ENCODE data around the gene ELK3.

DNA sequence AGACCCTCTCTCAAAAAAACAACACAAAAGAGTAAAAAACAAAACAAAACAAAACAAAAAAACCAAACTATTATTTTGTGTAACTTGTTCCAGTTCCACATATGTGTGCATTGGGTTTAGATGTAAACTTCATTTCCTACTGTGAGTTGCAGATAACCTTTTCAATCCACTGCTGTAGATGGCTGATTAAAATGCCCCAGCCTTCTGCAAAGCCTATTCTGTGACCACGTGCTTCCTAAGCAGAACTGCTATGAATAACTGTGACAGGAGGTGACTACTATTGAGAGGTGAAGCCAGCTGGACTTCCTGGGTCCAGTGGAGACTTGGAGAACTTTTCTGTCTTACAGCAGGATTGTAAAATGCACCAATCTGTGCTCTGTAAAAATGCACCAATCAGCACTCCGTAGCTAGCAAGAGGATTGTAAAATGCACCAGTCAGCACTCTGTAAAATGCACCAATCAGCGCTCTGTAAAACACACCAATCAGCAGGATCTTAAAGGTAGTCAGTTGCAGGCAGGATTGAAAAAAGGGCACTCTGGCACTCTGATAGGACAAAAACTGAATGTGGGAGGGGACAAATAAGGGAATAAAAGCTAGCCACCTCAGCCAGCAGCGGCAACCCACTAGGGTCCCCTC is 10.3 kb upstream of the ELK3 start:
- TF ChIP-seq TAF1 (IDR thresholded peaks at IDR 0.05; ENCODE audit: borderline replicate concordance, low read depth, low read length) = no peak
- TF ChIP-seq EP300 (IDR thresholded peaks at IDR 0.05; ENCODE audit: borderline replicate concordance in 1 of 2, low read depth in 1 of 2, low read length in 1 of 2) = no peak
- no peak for TF ChIP-seq POLR2AphosphoS5 (IDR thresholded peaks at IDR 0.05; ENCODE audit: low read depth, low read length)
- no peak for TF ChIP-seq MXI1 (IDR thresholded peaks at IDR 0.05; ENCODE audit: low read depth, low read length)
- TF ChIP-seq, protein P1, sequence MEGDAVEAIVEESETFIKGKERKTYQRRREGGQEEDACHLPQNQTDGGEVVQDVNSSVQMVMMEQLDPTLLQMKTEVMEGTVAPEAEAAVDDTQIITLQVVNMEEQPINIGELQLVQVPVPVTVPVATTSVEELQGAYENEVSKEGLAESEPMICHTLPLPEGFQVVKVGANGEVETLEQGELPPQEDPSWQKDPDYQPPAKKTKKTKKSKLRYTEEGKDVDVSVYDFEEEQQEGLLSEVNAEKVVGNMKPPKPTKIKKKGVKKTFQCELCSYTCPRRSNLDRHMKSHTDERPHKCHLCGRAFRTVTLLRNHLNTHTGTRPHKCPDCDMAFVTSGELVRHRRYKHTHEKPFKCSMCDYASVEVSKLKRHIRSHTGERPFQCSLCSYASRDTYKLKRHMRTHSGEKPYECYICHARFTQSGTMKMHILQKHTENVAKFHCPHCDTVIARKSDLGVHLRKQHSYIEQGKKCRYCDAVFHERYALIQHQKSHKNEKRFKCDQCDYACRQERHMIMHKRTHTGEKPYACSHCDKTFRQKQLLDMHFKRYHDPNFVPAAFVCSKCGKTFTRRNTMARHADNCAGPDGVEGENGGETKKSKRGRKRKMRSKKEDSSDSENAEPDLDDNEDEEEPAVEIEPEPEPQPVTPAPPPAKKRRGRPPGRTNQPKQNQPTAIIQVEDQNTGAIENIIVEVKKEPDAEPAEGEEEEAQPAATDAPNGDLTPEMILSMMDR (IDR thresholded peaks at IDR 0.05) = no peak
- TF ChIP-seq FOSL2 (IDR thresholded peaks at IDR 0.05; ENCODE audit: borderline replicate concordance, low read depth) = no peak
- TF ChIP-seq, protein P2, sequence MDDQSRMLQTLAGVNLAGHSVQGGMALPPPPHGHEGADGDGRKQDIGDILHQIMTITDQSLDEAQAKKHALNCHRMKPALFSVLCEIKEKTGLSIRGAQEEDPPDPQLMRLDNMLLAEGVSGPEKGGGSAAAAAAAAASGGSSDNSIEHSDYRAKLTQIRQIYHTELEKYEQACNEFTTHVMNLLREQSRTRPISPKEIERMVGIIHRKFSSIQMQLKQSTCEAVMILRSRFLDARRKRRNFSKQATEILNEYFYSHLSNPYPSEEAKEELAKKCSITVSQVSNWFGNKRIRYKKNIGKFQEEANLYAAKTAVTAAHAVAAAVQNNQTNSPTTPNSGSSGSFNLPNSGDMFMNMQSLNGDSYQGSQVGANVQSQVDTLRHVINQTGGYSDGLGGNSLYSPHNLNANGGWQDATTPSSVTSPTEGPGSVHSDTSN (IDR thresholded peaks at IDR 0.05) = no peak
- no peak for TF ChIP-seq NRF1 (IDR thresholded peaks at IDR 0.05; ENCODE audit: low read depth, low read length)
- no peak for TF ChIP-seq FOXM1 (IDR thresholded peaks at IDR 0.05; ENCODE audit: low read depth)
- TF ChIP-seq, protein P3, sequence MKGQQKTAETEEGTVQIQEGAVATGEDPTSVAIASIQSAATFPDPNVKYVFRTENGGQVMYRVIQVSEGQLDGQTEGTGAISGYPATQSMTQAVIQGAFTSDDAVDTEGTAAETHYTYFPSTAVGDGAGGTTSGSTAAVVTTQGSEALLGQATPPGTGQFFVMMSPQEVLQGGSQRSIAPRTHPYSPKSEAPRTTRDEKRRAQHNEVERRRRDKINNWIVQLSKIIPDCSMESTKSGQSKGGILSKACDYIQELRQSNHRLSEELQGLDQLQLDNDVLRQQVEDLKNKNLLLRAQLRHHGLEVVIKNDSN (IDR thresholded peaks at IDR 0.05; ENCODE audit: borderline replicate concordance, low read depth) = no peak
- TF ChIP-seq SIN3A (IDR thresholded peaks at IDR 0.05; ENCODE audit: borderline replicate concordance, low read depth, low read length) = no peak

Data from SK-N-SH (cell line).